Peyer's patch (tissue), 4 donors: Measurements from ENCODE around the gene SPATA6L. TPM values are rescaled to one million over a fixed set of nuclear protein-coding genes. Genes with fewer than 3 reads are reported as not detected.

Experiments used
- DNase-seq, 3 donors: peaks; one replicate each; pipeline ENCODE4 v3.0.0-alpha.2; 2017 to 2019
- H3K27ac ChIP-seq, 4 donors: fragments of 200-600 bp; sonication (generic); one replicate each; pipeline ENCODE4 v1.5.1; 2016 to 2019
- H3K27me3 ChIP-seq, 2 donors: fragments of 200-600 bp; sonication (generic); one replicate each; pipeline ENCODE4 v1.5.1; 2019
- H3K36me3 ChIP-seq, 3 donors: fragments of 200-600 bp; sonication (generic); one replicate each; pipeline ENCODE4 v1.5.1; 2016 to 2019
- H3K4me1 ChIP-seq, 4 donors: fragments of 200-600 bp; sonication (generic); one replicate each; pipeline ENCODE4 v1.5.1; 2016 to 2019
- H3K4me3 ChIP-seq, 4 donors: fragments of 200-600 bp; sonication (generic); 1 replicate in 3 of 4; 2 replicates in 1 of 4; pipeline ENCODE4 v1.5.1; 2016 to 2019; ENCODE audit warnings: mild to moderate bottlenecking in 1 of 4
- H3K9me3 ChIP-seq, 4 donors: fragments of 200-600 bp; sonication (generic); one replicate each; pipeline ENCODE4 v1.5.1; 2016 to 2019; ENCODE audit warnings: mild to moderate bottlenecking in 1 of 4
- CTCF ChIP-seq, 6 experiments: fragments of 450-650 bp in 4 of 6; fragments of 200-600 bp in 2 of 6; sonication (generic) in 1 of 6; IDR thresholded peaks; one replicate each; pipeline ENCODE4 v1.5.1; 2017 to 2019; ENCODE audit warnings: antibody characterized with exemption in 6 of 6, mild to moderate bottlenecking in 3 of 6, moderate library complexity in 1 of 6
- POLR2A ChIP-seq, 2 donors: fragments of 450-650 bp; IDR thresholded peaks; one replicate each; pipeline ENCODE4 v1.5.1; 2017; ENCODE audit warnings: antibody characterized with exemption in 2 of 2, mild to moderate bottlenecking in 2 of 2, moderate library complexity in 2 of 2
- total RNA-seq, 4 donors: library from RNA; depleted of rRNA; stranded (reverse); fragments of >200 nt; gene quantifications; one replicate each; pipeline ENCODE4 v1.1.0, GENCODE V29; 2016

Gene SPATA6L
- total RNA-seq, 4 donors from 2014 or later: 13.4 to 19.0 (median 16.6) TPM

- no peak for TF ChIP-seq POLR2A (IDR thresholded peaks at IDR 0.05)
- TF ChIP-seq CTCF (IDR thresholded peaks at IDR 0.05): no peak
- H3K4me3 ChIP-seq: no peak overlapping the region
- peaks cover 0 to 11% (median 0%) of the 10 kb centered on the region in 3 donors for H3K36me3 ChIP-seq
- H3K27me3 ChIP-seq: no peaks in the 10 kb centered on the region
- DNase-seq: no peak
- no peak overlapping the region for H3K27ac ChIP-seq
- no peaks in the 10 kb centered on the region for H3K4me1 ChIP-seq
- H3K9me3 ChIP-seq: no peaks in the 10 kb centered on the region
Measured at GRCh38 chr9:4620881-4621555, 45.3 kb downstream of the SPATA6L start.

- DNase-seq: no peak
- peaks cover 0 to 11% (median 0%) of the 10 kb centered on the region in 3 donors for H3K36me3 ChIP-seq
Measured at GRCh38 chr9:4620057-4620765, 46.1 kb downstream of the SPATA6L start.

GRCh38 chr9:4618700-4619099 lies 47.6 kb downstream of the SPATA6L start:
- no peak overlapping the region for H3K4me3 ChIP-seq
- no peaks in the 10 kb centered on the region for H3K27me3 ChIP-seq
- no peaks in the 10 kb centered on the region for H3K4me1 ChIP-seq
- H3K27ac ChIP-seq: no peak overlapping the region
- H3K9me3 ChIP-seq: no peaks in the 10 kb centered on the region
- TF ChIP-seq CTCF (IDR thresholded peaks at IDR 0.05) (no peak), POLR2A (IDR thresholded peaks at IDR 0.05) (no peak)
- no peak for DNase-seq
- peaks cover 0 to 11% (median 0%) of the 10 kb centered on the region in 3 donors for H3K36me3 ChIP-seq

More at GRCh38 chr9:4620057-4620765, 46.1 kb downstream of the SPATA6L start:
- H3K4me1 ChIP-seq: no peaks in the 10 kb centered on the region
- H3K27me3 ChIP-seq: no peaks in the 10 kb centered on the region
- H3K4me3 ChIP-seq: no peak overlapping the region
- no peaks in the 10 kb centered on the region for H3K9me3 ChIP-seq
- H3K27ac ChIP-seq: no peak overlapping the region
- TF ChIP-seq POLR2A (IDR thresholded peaks at IDR 0.05): no peak
- no peak for TF ChIP-seq CTCF (IDR thresholded peaks at IDR 0.05)

- no peak for DNase-seq
- H3K36me3 ChIP-seq: peaks cover 0 to 11% (median 0%) of the 10 kb centered on the region in 3 donors
Measured at GRCh38 chr9:4617752-4618151, 48.5 kb downstream of the SPATA6L start.

GRCh38 chr9:4615778-4616177 lies 50.5 kb downstream of the SPATA6L start:
- Histone ChIP-seq H3K4me3 (no peak overlapping the region), H3K27me3 (no peaks in the 10 kb centered on the region), H3K9me3 (no peaks in the 10 kb centered on the region), H3K36me3 (no peaks in the 10 kb centered on the region), H3K27ac (no peak overlapping the region), H3K4me1 (no peaks in the 10 kb centered on the region)
- no peak for DNase-seq
- TF ChIP-seq POLR2A (IDR thresholded peaks at IDR 0.05) (no peak), CTCF (IDR thresholded peaks at IDR 0.05) (no peak)

More at GRCh38 chr9:4617752-4618151, 48.5 kb downstream of the SPATA6L start:
- Histone ChIP-seq H3K9me3 (no peaks in the 10 kb centered on the region), H3K27me3 (no peaks in the 10 kb centered on the region), H3K27ac (no peak overlapping the region), H3K4me1 (no peaks in the 10 kb centered on the region), H3K4me3 (no peak overlapping the region)
- TF ChIP-seq POLR2A (IDR thresholded peaks at IDR 0.05) (no peak), CTCF (IDR thresholded peaks at IDR 0.05) (no peak)
